Measurements from ENCODE around the gene SPRYD3. TPM values are rescaled to one million over a fixed set of nuclear protein-coding genes. Genes with fewer than 3 reads are reported as not detected.

Gene SPRYD3
- total and polyA plus RNA-seq, 12 donors = 20.5 to 63.9 (median 47.4) TPM

DNA sequence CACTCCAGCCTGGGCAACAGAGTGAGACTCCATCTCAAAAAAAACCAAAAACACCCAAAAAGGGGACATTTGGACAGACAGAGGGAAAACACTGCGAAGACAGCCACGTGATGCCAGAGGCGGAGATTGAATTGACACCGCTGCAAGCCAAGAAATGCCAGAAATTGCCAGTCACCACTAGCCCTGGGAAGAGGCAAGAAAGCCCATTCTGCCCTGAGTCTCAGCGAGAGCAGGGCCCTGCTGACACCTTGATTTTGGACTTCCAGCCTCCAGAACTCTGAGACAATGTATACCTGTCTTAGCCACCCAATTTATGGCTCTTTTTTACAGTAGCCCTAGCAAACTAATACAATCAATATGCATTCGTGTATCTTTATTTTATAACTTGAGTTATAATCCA lies 10.9 kb upstream of the SPRYD3 start:
- ATAC-seq (no peak), DNase-seq (no peak)
- Histone ChIP-seq H3K4me3 (no peak overlapping the region), H3K9me3 (no peaks in the 10 kb centered on the region), H3K36me3 (no peaks in the 10 kb centered on the region), H3K27me3 (no peaks in the 10 kb centered on the region), H3K4me1 (peaks cover 0 to 9% (median 0%) of the 10 kb centered on the region in 9 donors), H3K27ac (no peak overlapping the region)
- 96% methylated on average over 6 of the region's 6 CpGs for WGBS, 2 donors
- TF ChIP-seq, protein P1, sequence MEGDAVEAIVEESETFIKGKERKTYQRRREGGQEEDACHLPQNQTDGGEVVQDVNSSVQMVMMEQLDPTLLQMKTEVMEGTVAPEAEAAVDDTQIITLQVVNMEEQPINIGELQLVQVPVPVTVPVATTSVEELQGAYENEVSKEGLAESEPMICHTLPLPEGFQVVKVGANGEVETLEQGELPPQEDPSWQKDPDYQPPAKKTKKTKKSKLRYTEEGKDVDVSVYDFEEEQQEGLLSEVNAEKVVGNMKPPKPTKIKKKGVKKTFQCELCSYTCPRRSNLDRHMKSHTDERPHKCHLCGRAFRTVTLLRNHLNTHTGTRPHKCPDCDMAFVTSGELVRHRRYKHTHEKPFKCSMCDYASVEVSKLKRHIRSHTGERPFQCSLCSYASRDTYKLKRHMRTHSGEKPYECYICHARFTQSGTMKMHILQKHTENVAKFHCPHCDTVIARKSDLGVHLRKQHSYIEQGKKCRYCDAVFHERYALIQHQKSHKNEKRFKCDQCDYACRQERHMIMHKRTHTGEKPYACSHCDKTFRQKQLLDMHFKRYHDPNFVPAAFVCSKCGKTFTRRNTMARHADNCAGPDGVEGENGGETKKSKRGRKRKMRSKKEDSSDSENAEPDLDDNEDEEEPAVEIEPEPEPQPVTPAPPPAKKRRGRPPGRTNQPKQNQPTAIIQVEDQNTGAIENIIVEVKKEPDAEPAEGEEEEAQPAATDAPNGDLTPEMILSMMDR (IDR thresholded peaks at IDR 0.05) = no peak
- intact Hi-C loops (cut with DNase I) = no loop called here

DNA sequence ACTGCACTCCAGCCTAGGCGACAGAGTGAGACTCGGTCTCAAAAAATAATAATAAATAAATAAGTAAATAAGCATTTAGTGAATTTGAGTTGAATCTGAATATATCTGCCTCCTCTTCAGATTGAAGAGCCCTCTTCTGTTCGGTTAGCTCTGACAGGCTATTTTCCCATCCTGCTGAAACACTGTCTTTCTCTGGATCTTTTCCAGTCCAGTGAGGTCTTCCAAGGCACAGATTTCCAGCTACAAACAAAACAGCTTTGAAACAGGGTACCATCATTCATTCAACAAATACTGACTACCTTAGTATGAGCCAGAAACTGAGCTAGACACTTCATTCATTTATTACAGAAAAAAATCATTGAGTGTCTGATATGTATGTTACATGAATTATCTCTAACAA lies 7.2 kb upstream of the SPRYD3 start:
- DNase-seq (no peak), ATAC-seq (no peak)
- H3K4me1 ChIP-seq = no peaks in the 10 kb centered on the region
- H3K36me3 ChIP-seq = no peaks in the 10 kb centered on the region
- TF ChIP-seq, protein P1 (IDR thresholded peaks at IDR 0.05) = no peak
- WGBS, 2 donors = 82 to 86% methylated on average over 3 of the region's 3 CpGs
- H3K27me3 ChIP-seq = no peaks in the 10 kb centered on the region
- H3K4me3 ChIP-seq = no peak overlapping the region
- intact Hi-C loops (cut with DNase I) = no loop called here
- no peak overlapping the region for H3K27ac ChIP-seq
- H3K9me3 ChIP-seq = peaks cover 0 to 6% (median 0%) of the 10 kb centered on the region in 11 donors

DNA sequence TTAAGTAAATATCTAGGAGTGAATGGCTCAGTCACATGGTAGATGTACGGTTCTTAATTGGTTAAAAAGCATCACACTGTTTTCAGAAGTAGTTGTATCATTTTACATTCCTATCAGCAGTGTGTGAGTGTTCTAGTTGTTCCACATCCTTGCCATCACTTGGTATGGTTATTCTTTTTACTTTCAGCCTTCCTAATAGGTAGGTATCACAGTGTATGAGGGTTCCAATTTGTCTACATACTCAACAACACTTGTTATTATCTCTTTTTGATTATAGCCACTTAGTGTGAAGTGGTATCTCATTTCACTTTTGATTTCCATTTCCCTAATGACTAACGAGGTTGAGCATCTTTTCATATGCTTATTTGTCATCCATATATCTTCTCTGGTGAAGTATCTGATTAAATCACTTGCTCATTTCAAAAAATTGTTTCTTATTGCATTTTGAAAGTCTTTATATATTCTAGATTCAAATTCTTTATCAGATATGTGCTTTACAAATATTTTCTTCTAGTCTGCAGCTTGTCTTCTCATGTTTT lies 3.5 kb upstream of the SPRYD3 start:
- intact Hi-C loops (cut with DNase I) = no loop called here
- TF ChIP-seq, protein P1 (IDR thresholded peaks at IDR 0.05) = no peak
- DNase-seq (no peak), ATAC-seq (no peak)
- no peak overlapping the region for H3K27ac ChIP-seq
- no peaks in the 10 kb centered on the region for H3K27me3 ChIP-seq
- H3K4me1 ChIP-seq = peaks cover 3 to 26% (median 19%) of the 10 kb centered on the region in 9 donors
- no peak overlapping the region for H3K4me3 ChIP-seq
- peaks cover 0 to 6% (median 0%) of the 10 kb centered on the region in 11 donors for H3K9me3 ChIP-seq
- H3K36me3 ChIP-seq = peaks cover 0 to 1% (median 0%) of the 10 kb centered on the region in 9 donors
- 52 to 64% methylated on average over 2 of the region's 2 CpGs for WGBS, 2 donors

DNA sequence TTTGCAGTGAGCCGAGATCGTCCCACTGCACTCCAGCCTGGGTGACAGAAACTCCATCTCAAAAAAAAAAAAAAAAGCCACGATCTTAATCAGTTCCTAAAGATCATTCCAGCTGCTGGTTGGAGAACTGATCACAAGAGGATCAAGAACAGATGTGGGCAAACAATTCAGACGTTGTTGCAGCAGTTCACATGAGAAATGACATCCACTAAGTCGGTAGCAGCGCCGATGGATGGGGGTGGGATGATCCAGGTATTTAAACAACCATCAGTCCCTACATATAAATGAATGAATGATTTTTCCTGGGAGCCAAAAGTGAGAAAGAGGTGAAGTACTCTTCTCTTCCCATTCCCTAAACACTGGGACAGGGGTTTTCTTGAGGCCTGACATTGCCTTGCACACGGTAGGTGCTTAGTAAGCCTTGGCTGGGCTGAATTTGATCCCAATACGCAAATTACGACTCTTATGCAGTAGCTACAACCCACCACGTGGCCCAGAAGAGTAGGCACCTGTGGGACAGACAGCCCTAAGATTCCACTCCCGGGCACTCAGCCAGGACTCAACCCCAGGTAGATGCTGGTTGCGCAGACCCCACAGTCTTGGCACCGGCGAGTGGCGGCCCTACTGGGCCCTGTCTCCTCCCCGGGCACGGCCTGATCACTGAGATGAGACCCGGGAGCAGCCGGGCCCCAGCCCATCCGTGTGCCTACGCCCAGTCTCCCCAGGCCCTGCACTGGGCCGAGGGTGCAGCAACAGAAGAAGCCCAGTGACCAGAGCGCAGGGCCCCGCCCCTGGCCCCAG lies 565 bp downstream of the SPRYD3 start:
- DNase-seq = no peak
- WGBS, 2 donors = 19 to 22% methylated on average over 25 of the region's 25 CpGs
- H3K4me1 ChIP-seq = peaks cover 12 to 47% (median 32%) of the 10 kb centered on the region in 9 donors
- peaks cover 0 to 40% (median 23%) of the 10 kb centered on the region in 9 donors for H3K36me3 ChIP-seq
- TF ChIP-seq, protein P1 (IDR thresholded peaks at IDR 0.05) = no peak
- H3K27me3 ChIP-seq = no peaks in the 10 kb centered on the region
- H3K27ac ChIP-seq = peak overlapping the region; percentile 86 to 98 (median 96)
- peak in 3 of 8 donors; percentile 1 to 3 (median 2) for ATAC-seq
- H3K4me3 ChIP-seq = peak overlapping the region; percentile 36 to 95 (median 80)
- intact Hi-C loops (cut with DNase I) = loop anchor here in 2 of 10 donors (2.0 to 10.0 kb wide), 3 partner anchors 18 to 216 kb away; partner anchors contain the start of genes IGFBP6 (in 2 of the 2), MYG1 (in 1 of the 2) and PFDN5 (in 1 of the 2)
- H3K9me3 ChIP-seq = no peaks in the 10 kb centered on the region
